ENCODE results near the gene HNRNPK. TPM values are rescaled to one million over a fixed set of nuclear protein-coding genes. Genes with fewer than 3 reads are reported as not detected.
A peak's percentile ranks its signal among the peaks of the same experiment; 100 is the strongest.

Gene HNRNPK
- total RNA-seq, 1 donor from 2014 or later: 425 TPM

DNA sequence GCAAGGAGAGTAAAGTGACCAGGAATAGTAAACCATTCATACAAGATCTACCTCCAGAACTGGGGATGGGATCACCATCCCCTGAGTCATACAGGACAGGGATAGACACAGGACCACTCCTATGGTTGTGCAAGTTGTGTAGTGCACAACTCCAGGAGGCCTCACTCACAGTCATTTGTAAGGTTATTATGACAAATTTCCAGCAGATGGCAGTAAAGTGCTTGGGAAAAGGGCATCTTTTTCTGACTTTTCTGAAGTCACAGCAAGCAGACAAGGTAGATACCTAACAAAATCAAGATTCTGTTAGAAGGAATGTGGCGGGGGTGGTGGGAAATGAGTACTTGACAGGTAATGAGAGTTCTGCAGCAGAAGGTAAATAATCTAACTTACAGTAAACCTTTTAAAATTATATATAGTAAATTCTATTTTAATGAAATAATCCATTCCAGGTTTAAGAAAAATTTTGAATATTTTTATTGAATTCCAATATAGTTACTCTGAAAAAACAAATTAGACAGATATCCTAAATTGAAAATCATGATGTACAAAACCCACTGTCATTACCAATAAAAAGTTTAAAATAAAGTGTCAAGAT, 42.1 kb downstream of the HNRNPK start:
- intact Hi-C loops (cut with DNase I): loop anchor here (2.0 kb wide), 1 partner anchor 323 kb away; no protein-coding TSS in a partner anchor

DNA sequence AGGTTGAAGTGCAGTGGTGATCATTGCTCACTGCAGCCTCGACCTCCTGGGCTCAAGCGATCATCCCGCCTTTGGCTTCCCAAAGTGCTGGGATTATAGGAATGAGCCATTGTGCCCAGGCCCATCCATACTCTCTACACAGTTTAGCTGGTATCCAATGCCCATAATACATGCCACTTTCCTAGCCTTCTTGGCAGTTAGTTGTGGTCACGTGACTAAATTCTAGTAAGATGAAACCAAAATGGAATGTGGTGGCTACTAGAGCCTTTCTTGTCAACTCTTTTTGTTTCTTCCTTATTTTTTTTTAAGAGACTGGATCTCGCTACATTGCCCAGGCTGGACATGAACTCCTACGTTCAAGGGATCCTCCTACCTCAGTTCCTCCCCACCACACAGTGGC, 43.5 kb downstream of the HNRNPK start:
- intact Hi-C loops (cut with DNase I): loop anchor here (2.0 kb wide), 1 partner anchor 324 kb away; no protein-coding TSS in a partner anchor
- no peak for DNase-seq (ENCODE audit: low spot score)
- ATAC-seq: no peak

More for the DNA sequence above, 42.1 kb downstream of the HNRNPK start:
- DNase-seq (ENCODE audit: low spot score): no peak
- ATAC-seq: peak; percentile 44

DNA sequence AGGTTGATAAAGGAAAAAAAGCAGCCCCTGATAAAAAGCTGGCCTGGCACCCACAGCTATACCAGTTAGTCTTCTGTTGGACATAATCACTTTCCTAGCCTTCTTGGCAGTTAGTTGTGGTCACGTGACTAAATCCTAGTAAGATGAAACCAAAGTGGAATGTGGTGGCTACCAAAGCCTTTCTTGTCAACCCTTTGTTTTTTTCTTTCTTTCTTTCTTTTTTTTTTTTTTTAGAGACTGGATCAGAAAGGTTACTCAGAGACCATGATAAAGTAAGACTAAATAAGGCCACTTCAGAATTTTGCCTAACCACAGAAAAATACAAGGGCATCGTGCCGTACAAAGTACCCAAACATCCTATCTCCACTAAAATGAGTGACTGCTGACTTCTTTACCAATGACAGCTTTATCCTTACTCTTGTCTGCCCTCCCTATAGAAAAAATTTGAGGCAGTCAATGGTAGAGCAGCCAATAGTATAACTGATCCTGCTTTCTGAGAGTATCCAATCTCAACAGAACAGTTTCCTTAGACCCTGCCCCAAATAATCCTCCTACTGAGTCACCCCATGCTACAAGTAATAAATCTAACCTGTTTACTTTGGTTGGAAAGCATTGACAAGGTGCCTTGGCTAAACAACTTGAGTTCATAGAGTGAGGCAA, 44.6 kb downstream of the HNRNPK start:
- ATAC-seq: no peak
- no peak for DNase-seq (ENCODE audit: low spot score)
- intact Hi-C loops (cut with DNase I): no loop called here

DNA sequence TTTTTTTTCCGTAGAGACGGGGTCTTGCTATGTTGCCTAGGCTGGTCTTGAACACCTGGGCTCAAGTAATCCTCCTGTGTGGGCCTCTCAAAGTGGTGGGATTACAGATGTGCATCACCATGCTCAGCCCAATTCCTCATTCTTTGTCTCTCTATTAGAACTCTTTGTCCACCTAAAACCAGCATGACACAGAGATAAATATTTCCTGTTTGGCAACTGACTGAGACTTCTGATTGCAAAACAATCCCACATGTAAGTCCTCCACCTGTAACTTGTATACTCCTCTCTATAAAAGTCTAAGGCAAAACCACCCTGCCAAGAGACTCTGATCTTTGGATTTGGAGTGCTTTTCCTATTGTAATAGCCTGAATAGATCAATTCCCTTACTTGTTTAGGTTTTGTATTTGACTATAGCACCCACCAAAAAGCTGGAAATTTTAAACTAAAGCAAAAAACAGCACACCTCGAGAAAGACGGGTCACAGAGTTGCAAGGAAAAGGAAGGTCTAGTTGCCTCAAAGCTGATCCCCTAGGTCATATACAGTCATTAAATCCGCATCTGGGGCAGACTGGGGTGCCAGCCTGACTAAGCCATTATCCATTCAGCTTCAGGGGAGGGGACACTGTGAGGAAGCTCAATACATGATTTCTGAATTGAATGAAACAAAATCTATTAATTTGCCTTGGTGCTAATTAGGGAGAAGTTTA, 45.3 kb downstream of the HNRNPK start:
- intact Hi-C loops (cut with DNase I): no loop called here
- ATAC-seq (no peak), DNase-seq (ENCODE audit: low spot score) (no peak)

DNA sequence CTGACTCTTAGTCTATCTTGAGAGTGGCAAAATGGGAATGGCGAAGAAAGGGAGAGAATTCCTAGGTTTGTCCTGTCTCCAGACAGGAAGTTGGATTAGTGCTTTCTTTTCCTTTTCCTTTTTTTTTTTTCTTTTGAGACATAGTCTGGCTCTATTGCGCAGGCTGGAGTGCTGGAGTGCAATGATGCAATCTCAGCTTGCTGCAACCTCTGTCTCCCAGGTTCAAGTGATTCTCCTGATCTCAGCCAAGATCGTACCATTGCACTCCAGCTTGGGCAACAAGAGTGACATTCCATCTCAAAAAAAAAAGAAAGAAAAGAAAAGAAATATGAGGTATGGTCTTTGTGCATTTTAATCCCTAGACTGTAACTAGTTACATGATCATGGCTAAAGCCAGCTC, 46.2 kb downstream of the HNRNPK start:
- ATAC-seq: peak; percentile 72
- intact Hi-C loops (cut with DNase I): no loop called here
- DNase-seq (ENCODE audit: low spot score): no peak

DNA sequence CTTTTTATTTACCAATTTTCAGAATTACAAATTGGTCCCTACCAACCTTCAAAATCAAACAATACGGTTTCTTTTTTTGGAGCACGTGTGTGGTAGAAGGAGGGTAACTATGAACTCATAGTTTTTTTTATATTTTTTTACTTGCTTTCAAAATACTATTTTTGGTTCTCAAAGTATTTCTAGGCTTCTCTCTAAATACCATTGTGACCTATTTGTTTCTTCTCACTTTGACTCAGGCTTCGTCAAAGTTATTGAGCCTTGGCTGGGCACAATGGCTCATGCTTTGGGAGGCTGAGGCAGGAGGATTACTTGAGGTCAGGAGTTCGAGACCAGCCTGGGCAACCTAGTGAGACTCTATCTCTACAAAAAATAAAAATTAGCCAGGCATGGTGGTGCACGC, 47.2 kb downstream of the HNRNPK start:
- DNase-seq (ENCODE audit: low spot score) (no peak), ATAC-seq (no peak)
- intact Hi-C loops (cut with DNase I): no loop called here

DNA sequence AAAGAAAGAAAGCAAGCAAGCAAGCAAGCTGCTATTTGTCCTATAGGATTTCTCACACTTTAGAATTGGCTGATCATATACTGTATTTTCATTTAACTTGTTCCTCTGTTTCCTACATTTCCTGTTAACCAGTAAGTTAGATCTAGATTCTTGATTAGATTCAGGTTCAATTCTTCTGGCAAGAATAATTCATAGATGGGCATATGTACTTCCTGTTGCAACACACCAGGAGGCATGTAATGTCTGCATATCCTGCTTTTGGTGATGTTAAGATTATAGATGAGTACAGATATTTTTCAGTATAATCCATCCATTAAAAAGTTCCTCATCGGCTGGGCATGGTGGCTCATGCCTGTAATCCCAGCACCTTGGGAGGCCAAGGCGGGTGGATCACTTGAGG, 48.0 kb downstream of the HNRNPK start:
- ATAC-seq (no peak), DNase-seq (ENCODE audit: low spot score) (no peak)
- intact Hi-C loops (cut with DNase I): no loop called here

DNA sequence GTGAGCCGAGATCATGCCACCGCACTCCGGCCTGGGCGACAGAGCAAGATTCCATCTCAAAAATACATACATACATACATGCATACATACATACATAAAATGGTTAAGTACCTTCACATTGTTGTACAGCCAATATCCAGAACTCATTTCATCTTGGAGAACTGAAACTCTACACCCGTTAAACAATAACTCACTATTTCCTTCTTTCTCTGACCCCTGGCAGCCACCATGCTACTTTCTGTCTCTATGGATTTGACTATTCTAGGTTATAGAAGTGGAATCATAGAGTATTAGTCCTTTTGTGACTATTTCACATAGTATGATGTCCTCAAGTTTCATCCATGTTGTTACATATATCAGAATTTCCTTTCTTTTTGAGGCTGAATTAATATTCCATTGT, 49.1 kb downstream of the HNRNPK start:
- intact Hi-C loops (cut with DNase I): no loop called here
- DNase-seq (ENCODE audit: low spot score) (no peak), ATAC-seq (no peak)

DNA sequence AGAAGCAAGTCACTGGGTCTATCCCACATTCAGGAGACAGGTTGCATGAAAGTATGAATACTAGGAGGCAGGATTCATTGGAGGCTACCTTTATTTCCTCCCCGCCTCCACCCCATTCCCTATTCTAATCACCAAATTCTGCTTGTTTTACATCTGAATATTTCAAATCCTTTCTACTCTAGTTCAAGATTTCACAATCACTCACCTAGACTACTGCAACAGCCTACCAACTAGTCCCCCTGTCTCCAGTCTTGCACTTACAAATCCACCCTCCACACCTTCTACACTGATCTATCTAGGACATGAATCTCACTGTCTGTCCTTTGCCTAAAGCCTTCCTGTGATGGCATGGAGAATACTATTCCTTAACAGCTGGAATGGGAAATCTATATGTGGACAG, 52.4 kb downstream of the HNRNPK start:
- no peak for ATAC-seq
- intact Hi-C loops (cut with DNase I): loop anchor here (5.0 kb wide), 1 partner anchor 750 kb away; no protein-coding TSS in a partner anchor
- no peak for DNase-seq (ENCODE audit: low spot score)

DNA sequence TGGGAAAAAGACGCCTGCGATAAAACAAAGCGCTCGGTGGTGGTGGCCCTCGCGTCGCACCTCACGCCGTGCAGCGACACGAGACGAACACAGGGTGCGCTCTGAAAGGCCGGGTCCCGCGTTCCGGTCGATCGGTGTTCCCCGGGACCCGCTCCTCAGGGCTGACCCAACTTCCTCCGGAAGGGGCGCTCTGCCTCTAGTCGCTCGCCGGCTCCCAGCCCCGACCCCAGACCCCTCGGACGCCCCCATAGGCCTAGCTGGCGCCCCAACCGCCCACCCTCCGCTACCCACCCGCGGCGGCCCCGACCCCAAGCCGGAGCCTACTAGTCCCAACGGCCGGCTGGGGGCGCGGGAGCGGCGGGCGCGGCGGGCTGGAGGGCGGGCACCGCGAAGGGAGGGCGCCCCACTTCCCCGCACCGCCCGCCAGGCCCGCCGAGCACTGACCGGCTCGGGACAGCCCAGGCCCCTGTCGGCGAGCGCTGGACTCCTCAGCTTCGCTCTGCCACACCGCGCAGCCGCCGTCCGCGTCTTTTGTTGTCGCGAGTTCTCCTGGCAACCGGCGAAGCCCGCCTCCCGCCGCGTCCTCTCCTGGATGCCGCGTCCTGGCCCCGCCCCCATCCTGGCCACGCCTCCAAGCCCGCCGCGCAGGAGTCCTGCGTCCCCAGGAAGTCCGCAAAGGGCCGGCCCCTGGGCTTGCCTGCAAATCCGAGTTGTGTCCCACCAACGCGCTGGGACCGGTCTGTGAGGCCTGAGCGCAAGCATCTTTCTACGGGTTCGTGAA, 58.9 kb downstream of the HNRNPK start, which contains the start of gene KIF27:
Gene KIF27, minus strand, starts transcription at position 506 of the 781 bp plus-strand sequence. CDS start 5,841 bp downstream, outside the sequence.
- intact Hi-C loops (cut with DNase I): no loop called here
- ATAC-seq (peak; percentile 99), DNase-seq (ENCODE audit: low spot score) (peak; percentile 100)

DNA sequence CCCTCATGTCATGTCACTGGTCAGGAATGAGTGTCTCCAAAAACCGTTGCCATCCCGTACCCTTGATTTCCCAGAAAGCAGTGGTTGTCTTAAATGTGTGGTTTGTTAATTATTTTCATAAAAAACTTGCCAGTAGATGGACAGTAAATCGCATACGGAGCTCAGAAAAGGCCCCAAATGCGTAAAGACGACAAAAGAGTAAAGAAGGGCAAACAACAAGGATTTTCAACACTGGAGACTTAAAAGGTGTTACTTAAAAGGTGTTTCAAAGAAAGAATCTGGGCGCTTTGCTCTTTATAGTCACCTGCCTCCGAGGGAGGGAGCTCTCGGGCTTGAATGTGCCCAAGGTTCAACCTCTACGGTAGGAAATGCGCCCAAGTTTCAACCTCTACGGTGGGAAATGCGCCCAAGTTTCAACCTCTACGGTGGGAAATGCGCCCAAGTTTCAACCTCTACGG, 59.5 kb downstream of the HNRNPK start:
- intact Hi-C loops (cut with DNase I): no loop called here
- DNase-seq (ENCODE audit: low spot score) (peak; percentile 69), ATAC-seq (peak; percentile 31)

DNA sequence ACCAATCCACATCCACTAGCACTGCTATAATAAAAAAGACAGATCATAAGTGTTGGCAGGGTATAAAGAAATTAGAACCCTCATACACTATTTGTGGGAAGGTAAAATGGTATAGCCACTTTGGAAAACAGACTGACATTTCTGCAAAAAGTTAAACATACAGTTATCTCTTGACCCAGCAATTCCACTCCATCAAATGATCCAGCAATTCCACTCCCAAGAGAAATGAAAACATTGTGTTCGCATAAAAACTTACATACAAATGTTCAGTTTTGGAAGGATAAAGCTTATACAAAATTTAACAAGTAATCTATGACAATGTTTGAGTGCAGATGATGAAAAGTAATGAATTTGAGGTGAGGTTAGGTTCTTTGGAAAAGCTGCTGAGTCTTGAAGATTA, 60.9 kb downstream of the HNRNPK start:
- DNase-seq (ENCODE audit: low spot score) (no peak), ATAC-seq (no peak)
- intact Hi-C loops (cut with DNase I): no loop called here

Small RNAs within 50 kb of the gene (microRNA-seq; reads per million reads assigned to microRNA genes)
- gene MIR7-1: 17.7 reads per million, percentile 31 among the genes with 10 or more reads in this experiment

Other genes with a start within 250 kb of the HNRNPK start
- 11.5 TPM for gene GKAP1, start 162.4 kb downstream of the HNRNPK start, total RNA-seq
- 10.7 TPM for gene KIF27, start 58.8 kb downstream of the HNRNPK start, total RNA-seq
- 5.3 TPM for gene RMI1, start 590 bp upstream of the HNRNPK start, total RNA-seq

Measured in sciatic nerve (tissue), 2 donors.